Neural cell (in vitro differentiated cells): Measurements from ENCODE around the gene VAV2. TPM values are rescaled to one million over a fixed set of nuclear protein-coding genes. Genes with fewer than 3 reads are reported as not detected.

Experiments used
- H2AFZ ChIP-seq: fragments of 200-600, 300-800 bp; sonication (generic), shearing (Covaris generic); 2 replicates; pipeline ENCODE4 v1.6.0; 2014; ENCODE audit warnings: low read depth, mild to moderate bottlenecking, antibody characterized with exemption, low read length, moderate library complexity
- H3F3A ChIP-seq: fragments of 200-600 bp; shearing (Covaris generic); 2 replicates; pipeline ENCODE4 v1.6.1; 2016; ENCODE audit warnings: mild to moderate bottlenecking, moderate library complexity, mixed read lengths, antibody characterized with exemption, low read length; ENCODE audit not compliant: insufficient read depth, poor library complexity, severe bottlenecking
- H3K27ac ChIP-seq: fragments of 200-600, 300-800 bp; sonication (generic), shearing (Covaris generic); 2 replicates; pipeline ENCODE4 v1.5.1; 2014; ENCODE audit warnings: mild to moderate bottlenecking, low read length, moderate library complexity
- H3K27me3 ChIP-seq: fragments of 300-800, 200-600 bp; sonication (generic), shearing (Covaris generic); 2 replicates; pipeline ENCODE4 v1.6.0; 2014; ENCODE audit warnings: mild to moderate bottlenecking, low read depth, low read length, moderate library complexity; ENCODE audit not compliant: insufficient read depth
- H3K36me3 ChIP-seq: fragments of 300-800, 200-600 bp; sonication (generic), shearing (Covaris generic); 2 replicates; pipeline ENCODE4 v1.5.1; 2014; ENCODE audit warnings: mild to moderate bottlenecking, antibody characterized with exemption, low read length, moderate library complexity; ENCODE audit not compliant: insufficient read depth
- H3K4me2 ChIP-seq: fragments of 300-800, 200-600 bp; sonication (generic), shearing (Covaris generic); 2 replicates; pipeline ENCODE4 v1.6.0; 2014; ENCODE audit warnings: mild to moderate bottlenecking, low read length
- H3K4me3 ChIP-seq: fragments of 300-800, 200-600 bp; sonication (generic), shearing (Covaris generic); 2 replicates; pipeline ENCODE4 v1.5.1; 2014; ENCODE audit warnings: mild to moderate bottlenecking, low read length, moderate library complexity
- H3K79me2 ChIP-seq: fragments of 200-600 bp; shearing (Covaris generic); replicated peaks from 2 replicates; pipeline ENCODE4 v1.6.0; 2014; ENCODE audit warnings: mild to moderate bottlenecking, low read length, moderate library complexity; ENCODE audit not compliant: insufficient read depth
- H3K9ac ChIP-seq: fragments of 300-800, 200-600 bp; sonication (generic), shearing (Covaris generic); 2 replicates; pipeline ENCODE4 v1.6.1; 2016; ENCODE audit warnings: mild to moderate bottlenecking, low read length, mixed read lengths
- H3K9me2 ChIP-seq: fragments of 200-600 bp; shearing (Covaris generic); 2 replicates; pipeline ENCODE4 v1.6.1; 2016; ENCODE audit warnings: mild to moderate bottlenecking, low read length, mixed read lengths; ENCODE audit not compliant: insufficient read depth
- H3K9me3 ChIP-seq: fragments of 200-600, 300-800 bp; sonication (generic), shearing (Covaris generic); 2 replicates; pipeline ENCODE4 v1.6.1; 2016; ENCODE audit warnings: mild to moderate bottlenecking, mixed run types, low read length, moderate library complexity, mixed read lengths
- H4K20me1 ChIP-seq: fragments of 200-600 bp; shearing (Covaris generic); 2 replicates; pipeline ENCODE4 v1.6.1; 2016; ENCODE audit warnings: mild to moderate bottlenecking, mixed run types; ENCODE audit not compliant: insufficient read depth
- EP300 ChIP-seq: fragments of 450-650 bp; conservative IDR thresholded peaks from 2 replicates; pipeline ENCODE4 v1.6.1; 2014; ENCODE audit warnings: antibody characterized with exemption, mild to moderate bottlenecking, moderate library complexity; ENCODE audit not compliant: poor library complexity, severe bottlenecking
- EZH2 ChIP-seq: fragments of 200-600, 300-800 bp; shearing (Covaris generic), sonication (generic); IDR thresholded peaks from 2 replicates; pipeline ENCODE4 v1.6.1; 2014; ENCODE audit warnings: antibody characterized with exemption, low read length, borderline replicate concordance, mild to moderate bottlenecking; ENCODE audit not compliant: insufficient read depth, poor library complexity, severe bottlenecking
- MXI1 ChIP-seq: fragments of 450-650 bp; conservative IDR thresholded peaks from 2 replicates; pipeline ENCODE4 v1.6.1; 2014; ENCODE audit warnings: antibody characterized with exemption, mild to moderate bottlenecking; ENCODE audit not compliant: poor library complexity, severe bottlenecking
- POLR2AphosphoS5 ChIP-seq: IDR thresholded peaks from 2 replicates; pipeline ENCODE4 v1.6.1; 2012
- RAD21 ChIP-seq: fragments of 450-650 bp; conservative IDR thresholded peaks from 2 replicates; pipeline ENCODE4 v1.6.1; 2014; ENCODE audit warnings: antibody characterized with exemption, mild to moderate bottlenecking, moderate library complexity
- SMC3 ChIP-seq: fragments of 450-650 bp; conservative IDR thresholded peaks from 2 replicates; pipeline ENCODE4 v1.6.1; 2014; ENCODE audit warnings: antibody characterized with exemption, mild to moderate bottlenecking, moderate library complexity; ENCODE audit not compliant: poor library complexity
- TAF1 ChIP-seq: IDR thresholded peaks from 2 replicates; pipeline ENCODE4 v1.6.1; 2012; ENCODE audit warnings: low read depth
- polyA plus RNA-seq: library from polyadenylated mRNA; depleted of rRNA; stranded (reverse); fragments of >200 nt; gene quantifications from 2 replicates; pipeline ENCODE4 v1.2.3, GENCODE V29; 2014
- TF ChIP-seq, protein P1 (sequence below): IDR thresholded peaks from 2 replicates; pipeline ENCODE4 v1.6.1; 2012; ENCODE audit warnings: borderline replicate concordance
- TF ChIP-seq, protein P2 (sequence below): fragments of 450-650 bp; IDR thresholded peaks from 2 replicates; pipeline ENCODE4 v1.5.1; 2014; ENCODE audit warnings: antibody characterized with exemption, mild to moderate bottlenecking, moderate library complexity; ENCODE audit not compliant: poor library complexity, severe bottlenecking

VAV2 gene
- polyA plus RNA-seq, 1 donor from 2014 or later = 35.2 TPM

DNA sequence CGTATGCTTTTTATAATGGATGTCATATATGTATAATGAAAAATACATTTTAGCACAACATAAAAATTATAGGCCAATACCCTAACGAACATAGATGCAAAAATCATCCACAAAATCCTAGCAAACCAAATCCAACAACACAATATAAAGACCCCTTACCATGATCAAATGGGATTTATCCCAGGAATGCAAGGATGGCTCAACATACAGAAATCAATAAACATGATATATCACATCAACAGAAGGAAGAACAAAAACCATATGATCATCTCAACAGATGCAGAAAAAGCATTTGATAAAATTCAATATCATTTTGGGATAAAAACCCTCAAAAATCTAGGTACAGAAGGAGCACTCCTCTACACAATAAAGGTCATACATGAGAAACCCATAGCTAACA is 27.7 kb downstream of the VAV2 start:
- TF ChIP-seq RAD21 = no peak
- no peak for TF ChIP-seq MXI1
- no peak for TF ChIP-seq TAF1
- no peak for TF ChIP-seq EZH2
- TF ChIP-seq, protein P1, sequence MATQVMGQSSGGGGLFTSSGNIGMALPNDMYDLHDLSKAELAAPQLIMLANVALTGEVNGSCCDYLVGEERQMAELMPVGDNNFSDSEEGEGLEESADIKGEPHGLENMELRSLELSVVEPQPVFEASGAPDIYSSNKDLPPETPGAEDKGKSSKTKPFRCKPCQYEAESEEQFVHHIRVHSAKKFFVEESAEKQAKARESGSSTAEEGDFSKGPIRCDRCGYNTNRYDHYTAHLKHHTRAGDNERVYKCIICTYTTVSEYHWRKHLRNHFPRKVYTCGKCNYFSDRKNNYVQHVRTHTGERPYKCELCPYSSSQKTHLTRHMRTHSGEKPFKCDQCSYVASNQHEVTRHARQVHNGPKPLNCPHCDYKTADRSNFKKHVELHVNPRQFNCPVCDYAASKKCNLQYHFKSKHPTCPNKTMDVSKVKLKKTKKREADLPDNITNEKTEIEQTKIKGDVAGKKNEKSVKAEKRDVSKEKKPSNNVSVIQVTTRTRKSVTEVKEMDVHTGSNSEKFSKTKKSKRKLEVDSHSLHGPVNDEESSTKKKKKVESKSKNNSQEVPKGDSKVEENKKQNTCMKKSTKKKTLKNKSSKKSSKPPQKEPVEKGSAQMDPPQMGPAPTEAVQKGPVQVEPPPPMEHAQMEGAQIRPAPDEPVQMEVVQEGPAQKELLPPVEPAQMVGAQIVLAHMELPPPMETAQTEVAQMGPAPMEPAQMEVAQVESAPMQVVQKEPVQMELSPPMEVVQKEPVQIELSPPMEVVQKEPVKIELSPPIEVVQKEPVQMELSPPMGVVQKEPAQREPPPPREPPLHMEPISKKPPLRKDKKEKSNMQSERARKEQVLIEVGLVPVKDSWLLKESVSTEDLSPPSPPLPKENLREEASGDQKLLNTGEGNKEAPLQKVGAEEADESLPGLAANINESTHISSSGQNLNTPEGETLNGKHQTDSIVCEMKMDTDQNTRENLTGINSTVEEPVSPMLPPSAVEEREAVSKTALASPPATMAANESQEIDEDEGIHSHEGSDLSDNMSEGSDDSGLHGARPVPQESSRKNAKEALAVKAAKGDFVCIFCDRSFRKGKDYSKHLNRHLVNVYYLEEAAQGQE = no peak
- TF ChIP-seq, protein P2, sequence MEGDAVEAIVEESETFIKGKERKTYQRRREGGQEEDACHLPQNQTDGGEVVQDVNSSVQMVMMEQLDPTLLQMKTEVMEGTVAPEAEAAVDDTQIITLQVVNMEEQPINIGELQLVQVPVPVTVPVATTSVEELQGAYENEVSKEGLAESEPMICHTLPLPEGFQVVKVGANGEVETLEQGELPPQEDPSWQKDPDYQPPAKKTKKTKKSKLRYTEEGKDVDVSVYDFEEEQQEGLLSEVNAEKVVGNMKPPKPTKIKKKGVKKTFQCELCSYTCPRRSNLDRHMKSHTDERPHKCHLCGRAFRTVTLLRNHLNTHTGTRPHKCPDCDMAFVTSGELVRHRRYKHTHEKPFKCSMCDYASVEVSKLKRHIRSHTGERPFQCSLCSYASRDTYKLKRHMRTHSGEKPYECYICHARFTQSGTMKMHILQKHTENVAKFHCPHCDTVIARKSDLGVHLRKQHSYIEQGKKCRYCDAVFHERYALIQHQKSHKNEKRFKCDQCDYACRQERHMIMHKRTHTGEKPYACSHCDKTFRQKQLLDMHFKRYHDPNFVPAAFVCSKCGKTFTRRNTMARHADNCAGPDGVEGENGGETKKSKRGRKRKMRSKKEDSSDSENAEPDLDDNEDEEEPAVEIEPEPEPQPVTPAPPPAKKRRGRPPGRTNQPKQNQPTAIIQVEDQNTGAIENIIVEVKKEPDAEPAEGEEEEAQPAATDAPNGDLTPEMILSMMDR = no peak
- no peak for TF ChIP-seq EP300
- TF ChIP-seq SMC3 = no peak
- no peak for TF ChIP-seq POLR2AphosphoS5
- Histone ChIP-seq H3K4me2 (no peak overlapping the region), H3K36me3 (no peaks in the 10 kb centered on the region), H3K27ac (no peak overlapping the region), H3F3A (no peaks in the 10 kb centered on the region), H4K20me1 (no peaks in the 10 kb centered on the region), H3K79me2 (peaks cover 50% of the 10 kb centered on the region), H3K9me3 (peaks cover 4% of the 10 kb centered on the region), H3K4me3 (no peak overlapping the region), H3K9ac (no peak overlapping the region), H3K9me2 (no peaks in the 10 kb centered on the region), H3K27me3 (no peaks in the 10 kb centered on the region), H2AFZ (no peak overlapping the region)

DNA sequence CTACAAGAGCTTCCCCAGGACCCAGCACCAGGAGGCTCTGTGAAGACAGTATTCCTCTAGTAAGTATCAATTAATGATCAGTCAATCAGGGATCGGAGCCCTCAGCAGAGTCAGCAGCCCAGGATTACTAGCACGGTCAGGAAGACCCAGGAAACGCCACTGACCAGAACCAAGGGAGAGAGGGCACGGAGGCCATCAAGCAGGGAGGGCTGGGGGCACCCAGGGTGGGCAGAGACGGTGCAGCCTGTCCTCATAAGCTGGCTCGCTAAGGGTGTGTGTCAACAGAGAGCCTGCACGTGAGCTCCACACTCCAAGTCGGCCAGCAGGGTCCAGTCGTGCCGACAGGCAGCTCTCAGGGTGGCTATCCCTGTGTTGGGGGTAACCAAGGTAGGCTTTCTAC is 29.0 kb downstream of the VAV2 start:
- peaks cover 4% of the 10 kb centered on the region for H3K9me3 ChIP-seq
- no peak overlapping the region for H2AFZ ChIP-seq
- H3F3A ChIP-seq = no peaks in the 10 kb centered on the region
- no peaks in the 10 kb centered on the region for H3K9me2 ChIP-seq
- TF ChIP-seq POLR2AphosphoS5 (no peak), TAF1 (no peak), EP300 (no peak), RAD21 (no peak), SMC3 (no peak), EZH2 (no peak), MXI1 (no peak)
- TF ChIP-seq, protein P2 = no peak
- TF ChIP-seq, protein P1 = no peak
- peaks cover 50% of the 10 kb centered on the region for H3K79me2 ChIP-seq
- no peak overlapping the region for H3K9ac ChIP-seq
- no peaks in the 10 kb centered on the region for H3K36me3 ChIP-seq
- H4K20me1 ChIP-seq = no peaks in the 10 kb centered on the region
- H3K4me3 ChIP-seq = no peak overlapping the region
- H3K4me2 ChIP-seq = no peak overlapping the region
- no peaks in the 10 kb centered on the region for H3K27me3 ChIP-seq
- H3K27ac ChIP-seq = no peak overlapping the region
